Activated CD4-positive, alpha-beta T cell treated with anti-CD3 and anti-CD28 coated beads, Interleukin-2, amount 10 ng/mL, durations not matched to agents 7 days and 5 days (primary cell): ENCODE results near the gene VAT1. TPM values are rescaled to one million over a fixed set of nuclear protein-coding genes. Genes with fewer than 3 reads are reported as not detected.
"Not testable (repeated sequence)": the region's sequence is repeated elsewhere in the genome, so short reads cannot be mapped to it uniquely, and the experiment has no call there.

Source experiments
- CTCF ChIA-PET: fragments of 350-600 bp; sonication (Branson Sonifier 250); formaldehyde crosslinking; loops from one replicate; lab custom pipeline; 2021; ENCODE audit warnings: antibody characterized with exemption; lab: Charles Lee
- POLR2A ChIA-PET: fragments of 350-600 bp; sonication (Branson Sonifier 250); formaldehyde crosslinking; loops from one replicate; lab custom pipeline; 2021; ENCODE audit warnings: antibody characterized with exemption; lab: Charles Lee
- DNase-seq: peaks from one replicate; pipeline ENCODE4 v3.0.0-alpha.2; 2020
- H3K27ac Mint-ChIP-seq: one replicate; pipeline ENCODE4 v1.8.0; 2021; ENCODE audit warnings: mild to moderate bottlenecking, moderate library complexity, mixed read lengths
- H3K27me3 Mint-ChIP-seq: one replicate; pipeline ENCODE4 v1.8.0; 2021; ENCODE audit warnings: mixed read lengths
- H3K36me3 Mint-ChIP-seq: one replicate; pipeline ENCODE4 v1.8.0; 2021; ENCODE audit warnings: low read depth, mixed read lengths
- H3K4me1 Mint-ChIP-seq: one replicate; pipeline ENCODE4 v1.8.0; 2021; ENCODE audit warnings: mixed read lengths
- H3K4me3 Mint-ChIP-seq: one replicate; pipeline ENCODE4 v1.8.0; 2021; ENCODE audit warnings: mild to moderate bottlenecking, moderate library complexity, mixed read lengths
- H3K9me3 Mint-ChIP-seq: one replicate; pipeline ENCODE4 v1.8.0; 2021; ENCODE audit warnings: mixed read lengths
- total RNA-seq, 2 experiments: library from RNA; stranded (reverse); gene quantifications; one replicate each; pipeline ENCODE4 v1.2.3, GENCODE V29; 2021

Gene VAT1
- total RNA-seq, result 10 to 100 TPM; 10.2 to 12.8 TPM

DNA sequence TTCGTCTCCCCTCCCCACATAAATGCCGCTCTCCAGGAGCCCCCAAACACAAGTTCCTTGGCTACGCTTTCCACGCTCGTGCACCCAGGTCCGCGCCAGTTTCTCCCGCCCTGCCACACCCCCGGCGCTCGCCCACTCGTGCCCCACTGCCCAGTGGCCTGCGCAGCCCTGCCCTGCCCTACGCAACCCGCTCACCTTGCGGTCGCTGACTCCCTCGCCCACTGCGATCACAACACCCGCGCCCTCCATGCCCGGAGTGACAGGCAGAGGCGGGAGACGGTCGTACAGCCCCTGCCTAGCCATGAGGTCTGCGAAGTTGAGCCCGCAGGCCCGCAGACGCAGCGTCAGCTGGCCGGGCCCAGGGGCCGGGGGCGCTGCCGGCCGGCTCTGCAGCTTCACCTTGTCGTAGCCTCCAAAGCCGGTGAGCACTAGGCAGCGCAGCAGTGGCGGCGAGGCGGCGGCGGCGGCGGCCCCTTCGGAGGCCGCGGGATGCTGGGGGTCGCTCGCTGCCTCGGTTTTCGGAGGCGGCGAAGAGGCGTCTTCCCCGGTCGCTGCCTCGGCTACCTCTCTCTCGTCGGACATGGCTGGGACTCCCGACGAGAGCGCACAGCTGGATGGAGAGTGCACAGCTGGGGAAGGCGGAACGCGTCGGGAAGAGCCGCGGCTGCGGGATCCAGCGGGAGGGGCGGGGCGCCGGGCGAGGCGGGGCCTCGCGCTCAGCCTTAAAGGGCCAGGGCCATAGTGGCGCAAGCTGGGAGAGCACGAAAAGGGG, at the start of gene VAT1:
Gene VAT1, minus strand, starts transcription at position 645 of the 772 bp plus-strand sequence. Its CDS starts 63 bp downstream, at position 582.
- H3K4me3 Mint-ChIP-seq, result peak within 1 kb of the TSS; percentile 79
- CTCF ChIA-PET, result interaction anchor here (0.5 to 1.5 kb wide), 4 partner anchors 8 to 286 kb away, joined by 3 to 5 read pairs (median 3); no protein-coding TSS in a partner anchor

DNA sequence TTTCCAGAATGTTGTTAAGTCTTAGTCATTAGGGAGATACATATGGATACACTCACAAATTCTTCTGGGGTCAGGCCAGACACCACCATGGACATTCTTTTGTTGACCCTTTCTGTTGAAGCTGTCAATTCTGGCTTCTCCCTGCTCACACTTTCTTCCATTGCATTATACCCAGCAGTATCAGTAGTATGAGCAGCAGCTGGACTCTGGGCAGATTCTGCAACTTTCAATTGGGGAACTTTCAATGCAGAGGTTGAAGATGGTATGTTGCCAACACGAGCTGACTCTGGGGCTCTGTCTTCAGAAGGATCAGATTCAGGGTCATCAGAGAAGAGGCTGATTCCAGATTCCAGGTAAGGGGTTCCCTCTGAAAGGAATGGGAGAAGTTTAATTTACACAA, 48.7 kb upstream of the VAT1 start:
- ChIA-PET CTCF (interaction anchor here (0.6 to 1.0 kb wide), 2 partner anchors 123 to 413 kb away, joined by 3 read pairs; partner anchors contain the start of gene DHX8), POLR2A (no interaction called here)
- Mint-ChIP-seq H3K27ac (no peak overlapping the region), H3K27me3 (no peaks in the 10 kb centered on the region), H3K4me3 (no peak overlapping the region), H3K9me3 (no peaks in the 10 kb centered on the region), H3K36me3 (peaks cover 31% of the 10 kb centered on the region), H3K4me1 (no peaks in the 10 kb centered on the region)
- no peak for DNase-seq

More for the DNA sequence above, at the start of gene VAT1:
- peak within 1 kb of the TSS; percentile 31 for H3K27ac Mint-ChIP-seq
- peaks cover 19% of the 10 kb centered on the region for H3K27me3 Mint-ChIP-seq
- H3K4me1 Mint-ChIP-seq, result peaks cover 42% of the 10 kb centered on the region
- peak; percentile 59 for DNase-seq
- no peaks in the 10 kb centered on the region for H3K9me3 Mint-ChIP-seq
- POLR2A ChIA-PET, result interaction anchor here (1.0 kb wide), 1 partner anchor 9 kb away, joined by 6 read pairs; no protein-coding TSS in a partner anchor
- H3K36me3 Mint-ChIP-seq, result peaks cover 3% of the 10 kb centered on the region

GRCh38 chr17:43070257-43070656, 48.1 kb upstream of the VAT1 start:
- Mint-ChIP-seq H3K9me3 (no peaks in the 10 kb centered on the region), H3K36me3 (peaks cover 27% of the 10 kb centered on the region), H3K4me1 (no peaks in the 10 kb centered on the region), H3K4me3 (no peak overlapping the region), H3K27ac (no peak overlapping the region), H3K27me3 (no peaks in the 10 kb centered on the region)
- no peak for DNase-seq
- CTCF ChIA-PET, result interaction anchor here (1.0 kb wide), 1 partner anchor 414 kb away, joined by 3 read pairs; the partner anchor contains the start of gene DHX8
- POLR2A ChIA-PET, result no interaction called here

DNA sequence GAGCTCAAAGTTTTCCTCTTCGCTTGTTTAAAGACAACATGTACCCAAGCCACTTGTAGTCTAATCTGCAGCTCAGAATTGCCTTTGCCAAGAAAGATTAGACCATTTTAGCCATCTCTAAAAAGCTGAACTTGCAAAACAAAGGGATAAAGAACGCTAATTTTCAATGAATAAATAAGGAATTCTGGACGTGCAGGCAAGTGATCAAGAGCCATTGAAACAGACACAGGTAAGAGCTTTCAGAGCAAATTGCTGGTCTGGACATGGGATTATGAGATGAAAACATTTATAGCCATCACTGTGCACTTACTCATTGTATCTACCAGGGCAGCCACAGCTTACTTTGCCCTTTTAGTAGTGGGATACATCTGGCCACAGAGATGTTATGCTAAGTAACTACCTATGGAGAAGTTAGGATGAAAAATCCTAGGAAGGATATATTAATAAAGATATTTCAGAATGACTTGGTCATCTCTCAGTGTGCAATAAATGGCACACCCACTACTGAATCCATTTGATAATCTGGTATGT, 47.2 kb upstream of the VAT1 start:
- Mint-ChIP-seq H3K36me3 (peaks cover 25% of the 10 kb centered on the region), H3K4me3 (no peak overlapping the region), H3K9me3 (no peaks in the 10 kb centered on the region), H3K27me3 (no peaks in the 10 kb centered on the region), H3K4me1 (no peaks in the 10 kb centered on the region), H3K27ac (no peak overlapping the region)
- POLR2A ChIA-PET, result interaction anchor here (0.6 kb wide), 1 partner anchor 1313 kb away, joined by 5 read pairs; no protein-coding TSS in a partner anchor
- CTCF ChIA-PET, result interaction anchor here (0.5 kb wide), 1 partner anchor 185 kb away, joined by 5 read pairs; no protein-coding TSS in a partner anchor
- DNase-seq, result no peak

GRCh38 chr17:43068570-43069367, 46.6 kb upstream of the VAT1 start:
- H3K36me3 Mint-ChIP-seq, result peaks cover 30% of the 10 kb centered on the region
- no peaks in the 10 kb centered on the region for H3K9me3 Mint-ChIP-seq
- no peak overlapping the region for H3K27ac Mint-ChIP-seq
- no peaks in the 10 kb centered on the region for H3K27me3 Mint-ChIP-seq
- ChIA-PET POLR2A (interaction anchor here (0.6 kb wide), 1 partner anchor 1312 kb away, joined by 5 read pairs; no protein-coding TSS in a partner anchor), CTCF (interaction anchor here (0.5 to 0.7 kb wide), 2 partner anchors 155 to 185 kb away, joined by 3 to 5 read pairs; no protein-coding TSS in a partner anchor)
- H3K4me1 Mint-ChIP-seq, result no peaks in the 10 kb centered on the region
- no peak for DNase-seq
- H3K4me3 Mint-ChIP-seq, result no peak overlapping the region

- POLR2A ChIA-PET, result no interaction called here
- H3K27ac Mint-ChIP-seq, result no peak overlapping the region
- no peak for DNase-seq
- H3K27me3 Mint-ChIP-seq, result no peaks in the 10 kb centered on the region
- H3K4me3 Mint-ChIP-seq, result no peak overlapping the region
- H3K9me3 Mint-ChIP-seq, result no peaks in the 10 kb centered on the region
- H3K36me3 Mint-ChIP-seq, result peaks cover 21% of the 10 kb centered on the region
- CTCF ChIA-PET, result interaction anchor here (0.6 kb wide), 1 partner anchor 69 kb away, joined by 4 read pairs; no protein-coding TSS in a partner anchor
- no peaks in the 10 kb centered on the region for H3K4me1 Mint-ChIP-seq
These were observed 40.9 kb upstream of the VAT1 start for GRCh38 chr17:43062984-43063638.

GRCh38 chr17:43056051-43056450, 33.9 kb upstream of the VAT1 start:
- Mint-ChIP-seq H3K27ac (no peak overlapping the region), H3K4me3 (no peak overlapping the region), H3K36me3 (peaks cover 25% of the 10 kb centered on the region), H3K9me3 (no peaks in the 10 kb centered on the region), H3K27me3 (no peaks in the 10 kb centered on the region), H3K4me1 (no peaks in the 10 kb centered on the region)
- POLR2A ChIA-PET, result no interaction called here
- CTCF ChIA-PET, result interaction anchor here (0.6 to 0.7 kb wide), 4 partner anchors 103 to 1651 kb away, joined by 3 to 4 read pairs (median 3); no protein-coding TSS in a partner anchor
- DNase-seq, result no peak

GRCh38 chr17:43053008-43053407, 30.8 kb upstream of the VAT1 start:
- POLR2A ChIA-PET, DNase-seq, H3K4me1 Mint-ChIP-seq, H3K4me3 Mint-ChIP-seq, CTCF ChIA-PET, H3K27ac Mint-ChIP-seq, H3K27me3 Mint-ChIP-seq, H3K9me3 Mint-ChIP-seq: not testable (repeated sequence)
- peaks cover 35% of the 10 kb centered on the region for H3K36me3 Mint-ChIP-seq

GRCh38 chr17:43051969-43052368, 29.8 kb upstream of the VAT1 start:
- Mint-ChIP-seq H3K27me3 (no peaks in the 10 kb centered on the region), H3K4me1 (no peaks in the 10 kb centered on the region), H3K36me3 (peaks cover 40% of the 10 kb centered on the region), H3K4me3 (no peak overlapping the region), H3K27ac (no peak overlapping the region), H3K9me3 (no peaks in the 10 kb centered on the region)
- DNase-seq, result no peak
- CTCF ChIA-PET, result no interaction called here
- POLR2A ChIA-PET, result no interaction called here

- no peaks in the 10 kb centered on the region for H3K4me1 Mint-ChIP-seq
- no peaks in the 10 kb centered on the region for H3K9me3 Mint-ChIP-seq
- no peak overlapping the region for H3K27ac Mint-ChIP-seq
- DNase-seq, result no peak
- no peak overlapping the region for H3K4me3 Mint-ChIP-seq
- H3K36me3 Mint-ChIP-seq, result peaks cover 14% of the 10 kb centered on the region
- ChIA-PET CTCF (interaction anchor here (0.6 to 1.4 kb wide), 4 partner anchors 10 to 712 kb away, joined by 3 to 5 read pairs (median 4); no protein-coding TSS in a partner anchor), POLR2A (no interaction called here)
- no peaks in the 10 kb centered on the region for H3K27me3 Mint-ChIP-seq
These were observed 21.8 kb upstream of the VAT1 start for GRCh38 chr17:43044024-43044423.

DNA sequence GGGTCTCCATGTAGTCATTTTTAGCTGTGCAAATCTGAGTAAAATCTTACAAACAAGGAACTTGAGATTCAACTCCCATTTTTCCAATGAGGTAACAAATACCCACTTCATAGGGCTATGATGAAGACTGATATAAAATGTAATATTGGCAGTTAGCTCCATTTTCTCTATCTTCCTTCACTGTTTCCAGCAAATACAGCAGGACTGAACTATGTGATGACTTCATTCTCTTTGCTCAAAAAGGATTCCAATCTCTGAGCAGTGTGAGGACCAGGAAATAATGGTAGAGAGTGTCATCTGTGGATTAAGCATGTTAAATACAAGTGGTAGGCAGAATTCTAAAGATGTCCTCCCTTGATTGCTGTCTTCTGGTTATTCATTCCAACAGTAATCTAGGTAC, 21.1 kb upstream of the VAT1 start:
- Mint-ChIP-seq H3K27ac (no peak overlapping the region), H3K27me3 (no peaks in the 10 kb centered on the region), H3K4me3 (no peak overlapping the region), H3K4me1 (no peaks in the 10 kb centered on the region), H3K36me3 (peaks cover 12% of the 10 kb centered on the region), H3K9me3 (no peaks in the 10 kb centered on the region)
- POLR2A ChIA-PET, result no interaction called here
- CTCF ChIA-PET, result no interaction called here
- no peak for DNase-seq
